Pancreas (tissue), 10 donors: ENCODE measurements around the gene RALY. TPM values are rescaled to one million over a fixed set of nuclear protein-coding genes. Genes with fewer than 3 reads are reported as not detected.

Source experiments
- ATAC-seq, 4 donors: fragments of 200-7000 bp; cut with Tn5 transposase; one replicate each; pipeline versions ENCODE4 v1.8.0 to v1.9.1; 2020; ENCODE audit warnings: mild to moderate bottlenecking in 4 of 4, moderate library complexity in 4 of 4
- DNase-seq, 6 donors: peaks; one replicate each; pipeline ENCODE4 v3.0.0-alpha.2; 2020
- FAIRE-seq: peaks from 2 replicates; lab custom pipeline; 2012; peaks lifted over from hg19 to GRCh38; lab: Jason Lieb, UNC
- H3K27ac ChIP-seq, 4 donors: fragments of 200-600 bp; sonication (generic); 1 replicate in 3 of 4; 2 replicates in 1 of 4; pipeline versions ENCODE4 v1.5.0 to v1.8.0; 2020
- H3K27me3 ChIP-seq, 4 donors: fragments of 200-600 bp; one replicate each; pipeline ENCODE4 v1.8.0; 2021
- H3K36me3 ChIP-seq, 3 donors: fragments of 200-600 bp; sonication (generic) in 1 of 3; one replicate each; pipeline versions ENCODE4 v1.5.0 to v1.8.0; 2020 to 2021
- H3K4me1 ChIP-seq, 3 donors: fragments of 200-600 bp; one replicate each; pipeline ENCODE4 v1.8.0; 2021
- H3K4me3 ChIP-seq, 4 donors: fragments of 200-600 bp; sonication (generic) in 2 of 4; one replicate each; pipeline versions ENCODE4 v1.5.0 to v1.8.0; 2020 to 2021
- H3K9me3 ChIP-seq, 4 donors: fragments of 200-600 bp; one replicate each; pipeline ENCODE4 v1.8.0; 2021
- CTCF ChIP-seq, 4 donors: fragments of 200-600 bp; sonication (generic) in 3 of 4; IDR thresholded peaks; one replicate each; pipeline versions ENCODE4 v1.5.0 to v1.8.0; 2021; ENCODE audit warnings: antibody characterized with exemption in 4 of 4
- WGBS, 2 donors: extraction: QIAGEN DNeasy Blood & Tissue Kit; methylation state at CpG; one replicate each; pipeline ENCODE4 v1.1.7; 2013; 5-methylcytosine and 5-hydroxymethylcytosine counted together
- intact Hi-C, 3 donors: fragments of 100-400 bp; cut with DNase I; formaldehyde crosslinking; loops; one replicate each; pipeline versions ENCODE4 v1.11.1 to v1.14.2; 2022
- polyA plus RNA-seq, 2 donors: library from polyadenylated mRNA; stranded (reverse); fragments of 200-250 nt; gene quantifications; one replicate each; pipeline ENCODE4 v1.2.3, GENCODE V29; 2013
- total RNA-seq, 6 donors: library from RNA; stranded (reverse); fragmentation: NEBNext Ultra II Directional in 4 of 6; extraction: Animal tissue kit (Norgen Biotek cat#: 25700) in 4 of 6; gene quantifications; one replicate each; pipeline versions ENCODE4 v1.2.1 to v1.2.4, GENCODE V29; 2021 to 2023
- donor health status: healthy with polysubstance abuse.
- donor health status: DM: no; HTN: no; CAD: no; lungs with moderate emphysema.
- donor health status: DM: no; HTN: no; CAD: no.
- donor health status: control.
- donor health status: control.
- donor health status: Bipolar disorder and iron deficiency.
- donor health status: DM: yes; HTN: yes; CAD: no.
- donor health status: DM: no; HTN: no; CAD: no.
- donor health status: DM: no; HTN: no; CAD: no.
- donor health status: DM: yes; HTN: yes; CAD: no.

Gene RALY
- total RNA-seq (10 to 100 TPM; 30.0 to 58.5 (median 40.5) TPM), polyA plus RNA-seq (10 to 100 TPM; 57.9 to 60.4 TPM)

GRCh38 chr20:33993576-33994221 is at the start of gene RALY:
Gene RALY (plus strand): TSS chr20:33993911. CDS start chr20:34072075, 78,164 bp downstream.
- peak within 1 kb of the TSS; percentile 82 to 94 (median 93) for H3K4me3 ChIP-seq
- intact Hi-C loops, result no loop called here
- H3K27me3 ChIP-seq, result no peaks in the 10 kb centered on the region
- peak; percentile 96 to 99 (median 98) for DNase-seq
- no peaks in the 10 kb centered on the region for H3K36me3 ChIP-seq
- no peak for TF ChIP-seq CTCF (IDR thresholded peaks at IDR 0.05)
- WGBS, 2 donors, result 0% methylated on average over 72 of the region's 72 CpGs
- no peaks in the 10 kb centered on the region for H3K9me3 ChIP-seq
- H3K4me1 ChIP-seq, result peaks cover 21 to 47% (median 38%) of the 10 kb centered on the region in 3 donors
- peak; percentile 85 to 92 (median 86) for ATAC-seq
- H3K27ac ChIP-seq, result peak within 1 kb of the TSS; percentile 92 to 97 (median 96)
- no peak for FAIRE-seq

- TF ChIP-seq CTCF (IDR thresholded peaks at IDR 0.05), result no peak
- Histone ChIP-seq H3K4me1 (no peaks in the 10 kb centered on the region), H3K4me3 (no peak overlapping the region), H3K27me3 (no peaks in the 10 kb centered on the region), H3K36me3 (no peaks in the 10 kb centered on the region), H3K27ac (no peak overlapping the region), H3K9me3 (no peaks in the 10 kb centered on the region)
- 71 to 75% methylated on average over 5 of the region's 5 CpGs for WGBS, 2 donors
- ATAC-seq (no peak), FAIRE-seq (no peak), DNase-seq (no peak)
- intact Hi-C loops, result no loop called here
Observed at GRCh38 chr20:33944914-33945313, 48.8 kb upstream of the RALY start.

GRCh38 chr20:33945391-33946081 is 48.2 kb upstream of the RALY start:
- TF ChIP-seq CTCF (IDR thresholded peaks at IDR 0.05), result no peak
- WGBS, 2 donors, result 74 to 79% methylated on average over 5 of the region's 5 CpGs
- FAIRE-seq, result no peak
- no peak for DNase-seq
- no peaks in the 10 kb centered on the region for H3K36me3 ChIP-seq
- no peaks in the 10 kb centered on the region for H3K9me3 ChIP-seq
- H3K4me1 ChIP-seq, result no peaks in the 10 kb centered on the region
- no peak overlapping the region for H3K27ac ChIP-seq
- no peak overlapping the region for H3K4me3 ChIP-seq
- intact Hi-C loops, result no loop called here
- H3K27me3 ChIP-seq, result no peaks in the 10 kb centered on the region
- ATAC-seq, result no peak

- FAIRE-seq (no peak), ATAC-seq (peak in 2 of 4 donors; percentile 34 to 36), DNase-seq (peak in 1 of 6 donors; percentile 14)
- Histone ChIP-seq H3K4me1 (no peaks in the 10 kb centered on the region), H3K27me3 (no peaks in the 10 kb centered on the region), H3K9me3 (no peaks in the 10 kb centered on the region), H3K36me3 (no peaks in the 10 kb centered on the region), H3K27ac (no peak overlapping the region), H3K4me3 (no peak overlapping the region)
- WGBS, 2 donors, result 43 to 46% methylated on average over 2 of the region's 2 CpGs
- intact Hi-C loops, result no loop called here
- TF ChIP-seq CTCF (IDR thresholded peaks at IDR 0.05), result no peak
Observed at GRCh38 chr20:33947709-33948295, 45.9 kb upstream of the RALY start.
